HG03457 (cell line): ENCODE measurements around the gene PODXL2.

Experiments
- ATAC-seq: cut with Tn5 transposase; IDR thresholded peaks from one replicate; pipeline ENCODE4 v1.9.1; 2021; ENCODE audit warnings: moderate number of reproducible peaks; ENCODE audit not compliant: unreplicated experiment

PODXL2 gene

GRCh38 chr3:127628788-127629466 is at the start of gene PODXL2:
PODXL2 (plus strand) TSS chr3:127629185; CDS start chr3:127629220, 35 bp downstream.
- ATAC-seq = no peak

GRCh38 chr3:127580327-127581060 is 48.5 kb upstream of the PODXL2 start:
- ATAC-seq = no peak

GRCh38 chr3:127584734-127585133 is 44.3 kb upstream of the PODXL2 start:
- ATAC-seq = no peak

GRCh38 chr3:127585163-127585812 is 43.7 kb upstream of the PODXL2 start:
- ATAC-seq = no peak

- no peak for ATAC-seq
These were observed 43.1 kb upstream of the PODXL2 start for GRCh38 chr3:127585813-127586413.

DNA sequence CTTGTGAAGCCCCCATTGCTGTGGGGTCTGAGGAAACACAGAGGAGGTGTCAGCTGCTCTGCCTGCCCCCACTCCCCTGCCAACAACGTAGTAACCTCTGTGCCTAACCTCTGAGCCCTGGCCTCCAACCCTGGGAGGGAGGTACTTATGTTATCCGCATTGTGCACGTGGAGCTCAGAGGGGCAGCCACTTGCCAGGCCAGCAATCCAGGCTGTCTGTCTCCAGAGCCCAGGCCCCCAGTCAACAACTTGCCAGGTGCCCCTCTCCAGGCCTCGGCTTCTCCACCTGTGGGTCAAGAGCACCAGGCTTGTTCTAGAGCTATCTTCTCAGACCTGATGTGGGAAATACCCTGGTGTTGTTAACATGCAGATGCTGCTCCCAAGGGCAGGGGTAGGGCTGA is 41.1 kb upstream of the PODXL2 start:
- ATAC-seq = no peak

GRCh38 chr3:127588806-127589577 is 40.0 kb upstream of the PODXL2 start:
- ATAC-seq = no peak

DNA sequence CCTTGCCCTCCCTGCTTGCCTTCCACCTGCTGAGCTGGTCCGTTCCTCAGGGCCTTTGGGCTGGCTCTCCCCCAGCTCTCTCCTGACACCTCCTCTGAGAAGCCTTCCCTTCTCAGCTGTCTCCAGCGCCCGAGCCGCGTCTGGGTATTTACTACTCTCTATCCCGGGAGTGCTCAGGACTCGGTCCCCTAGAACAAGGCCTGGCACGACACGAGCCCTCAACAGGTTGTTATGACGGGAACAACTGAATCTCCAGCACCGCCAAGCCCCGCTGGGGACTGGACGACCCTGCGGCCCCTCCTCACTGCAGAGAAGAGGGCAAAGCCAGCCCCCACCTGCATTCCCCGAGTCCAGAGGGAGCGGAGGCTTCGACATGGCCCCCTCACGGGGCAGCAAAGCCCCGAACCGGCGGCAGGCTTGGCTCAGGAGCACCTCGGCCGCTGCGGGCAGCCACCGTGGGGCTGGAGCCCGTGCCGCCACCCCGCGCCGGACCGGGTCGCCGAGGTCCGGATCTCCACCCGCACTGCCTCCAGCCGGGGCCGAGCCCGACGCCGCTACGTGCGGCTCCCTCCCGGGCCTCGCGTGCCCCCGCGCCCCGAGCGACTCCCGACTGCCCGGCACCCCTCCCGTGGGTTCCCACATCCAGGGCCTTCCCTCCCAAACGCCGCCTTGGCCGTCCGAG is 39.2 kb upstream of the PODXL2 start:
- ATAC-seq = no peak

GRCh38 chr3:127590282-127590592 is 38.7 kb upstream of the PODXL2 start:
- ATAC-seq = peak; percentile 12

GRCh38 chr3:127590593-127591465 is 38.2 kb upstream of the PODXL2 start, which contains the start of gene TPRA1:
TPRA1 (minus strand) TSS chr3:127590733; CDS start chr3:127580146, 10,587 bp downstream.
- peak; percentile 58 for ATAC-seq

- ATAC-seq = no peak
These were observed 35.8 kb upstream of the PODXL2 start for GRCh38 chr3:127593178-127593577.

DNA sequence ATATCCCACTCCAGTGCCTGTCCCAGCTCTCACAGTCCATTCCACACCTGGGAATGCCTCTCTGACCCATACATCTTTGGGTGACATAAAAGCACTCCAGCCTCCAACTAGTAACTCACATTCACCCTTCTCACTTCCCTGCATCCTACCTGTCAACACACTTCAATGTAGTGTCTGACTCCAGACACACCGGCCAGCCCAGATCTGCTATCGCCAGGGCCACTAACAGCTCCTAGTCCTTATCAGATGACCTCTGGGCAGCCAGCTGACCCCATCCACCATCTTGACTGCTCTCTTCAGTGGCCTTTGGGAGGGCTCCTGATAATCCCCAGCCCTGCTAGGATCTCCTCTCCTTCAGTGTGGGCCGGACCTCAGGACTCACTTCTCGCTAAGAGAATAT is 33.7 kb upstream of the PODXL2 start:
- ATAC-seq = no peak

DNA sequence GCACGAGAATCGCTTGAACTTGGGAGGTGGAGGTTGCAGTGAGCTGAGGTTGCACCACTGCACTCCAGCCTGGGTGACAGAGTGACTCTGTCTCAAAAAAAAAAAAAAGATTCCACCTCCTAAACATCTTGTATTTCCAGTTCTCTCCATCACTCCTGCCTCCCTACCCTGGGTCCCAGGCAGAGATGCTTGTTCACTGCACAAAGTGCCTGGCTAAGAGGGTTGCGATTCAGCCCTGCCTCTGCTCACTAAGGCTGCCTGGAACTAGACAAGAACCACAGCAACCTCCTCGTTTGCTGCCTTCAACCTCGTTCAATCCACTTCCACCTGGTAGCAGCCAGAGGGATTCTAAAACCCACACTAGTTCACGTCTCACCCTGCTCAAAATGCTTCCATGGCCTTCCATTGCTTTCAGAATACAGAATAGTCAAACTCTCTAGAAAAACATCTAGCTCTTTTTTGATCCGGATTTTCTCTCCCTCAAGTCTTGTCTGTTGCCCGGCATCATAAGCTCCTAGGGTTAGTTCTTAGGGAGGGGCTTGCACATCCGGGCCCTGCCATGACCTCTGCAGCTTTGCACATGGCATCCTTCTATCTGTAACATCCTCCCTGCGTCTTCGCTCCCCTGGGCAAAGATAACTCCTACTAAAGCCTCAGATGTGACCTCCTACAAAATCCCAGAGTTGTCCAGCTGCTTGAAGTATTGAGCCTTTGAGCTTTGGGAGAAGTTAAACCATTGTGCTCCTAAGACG is 31.8 kb upstream of the PODXL2 start:
- ATAC-seq = no peak

GRCh38 chr3:127598841-127599570 is 30.0 kb upstream of the PODXL2 start:
- no peak for ATAC-seq

DNA sequence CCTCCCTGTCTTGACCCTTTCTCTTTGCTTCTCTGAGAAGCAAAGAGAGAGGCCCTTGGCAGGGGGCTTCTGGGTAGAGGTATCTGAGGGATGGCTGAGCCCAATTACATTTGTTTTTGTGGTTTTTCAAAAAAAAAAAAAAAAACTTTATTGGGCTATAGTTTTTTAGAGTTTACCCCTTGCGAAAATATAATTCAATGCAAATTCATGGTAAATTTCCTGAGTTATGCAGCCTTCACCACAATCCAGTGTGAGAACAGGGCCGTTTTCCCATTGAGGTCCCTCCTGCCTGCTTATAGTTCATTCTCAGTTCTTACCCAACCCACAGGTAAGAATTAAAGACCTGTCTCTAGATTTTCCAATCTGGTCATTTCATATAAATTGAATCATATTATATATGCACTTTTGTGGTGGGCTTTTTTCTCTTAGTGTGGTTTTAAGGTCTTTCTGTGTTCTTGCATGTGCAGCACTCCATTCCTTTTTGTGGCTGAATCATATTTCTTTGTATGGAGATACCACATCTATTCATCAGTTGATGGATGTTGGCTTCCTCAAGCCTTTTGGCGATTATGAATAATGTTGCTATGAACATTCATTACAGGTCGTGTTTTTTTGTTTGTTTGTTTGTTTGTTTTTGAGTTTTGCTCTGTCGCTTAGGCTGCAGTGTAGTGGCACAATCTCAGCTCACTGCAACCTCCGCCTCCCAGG is 28.1 kb upstream of the PODXL2 start:
- ATAC-seq = no peak

DNA sequence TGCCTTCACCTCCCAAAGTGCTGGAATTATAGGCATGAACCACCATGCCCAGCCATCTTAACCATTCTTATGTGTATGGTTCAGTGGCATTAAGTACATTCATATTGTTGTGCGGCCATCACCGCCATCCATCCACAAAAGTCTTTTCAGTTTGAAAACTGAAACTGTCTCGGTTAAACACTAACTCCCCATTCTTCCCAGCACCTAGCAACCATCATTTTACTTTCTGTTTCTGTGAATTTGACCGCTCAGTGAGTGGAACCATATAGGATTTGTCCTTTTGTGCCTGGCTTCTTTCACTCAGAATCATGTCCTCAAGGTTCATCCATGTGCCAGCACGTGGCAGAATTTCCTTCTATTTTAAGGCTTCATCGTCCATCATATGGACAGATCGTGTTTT is 24.9 kb upstream of the PODXL2 start:
- no peak for ATAC-seq

DNA sequence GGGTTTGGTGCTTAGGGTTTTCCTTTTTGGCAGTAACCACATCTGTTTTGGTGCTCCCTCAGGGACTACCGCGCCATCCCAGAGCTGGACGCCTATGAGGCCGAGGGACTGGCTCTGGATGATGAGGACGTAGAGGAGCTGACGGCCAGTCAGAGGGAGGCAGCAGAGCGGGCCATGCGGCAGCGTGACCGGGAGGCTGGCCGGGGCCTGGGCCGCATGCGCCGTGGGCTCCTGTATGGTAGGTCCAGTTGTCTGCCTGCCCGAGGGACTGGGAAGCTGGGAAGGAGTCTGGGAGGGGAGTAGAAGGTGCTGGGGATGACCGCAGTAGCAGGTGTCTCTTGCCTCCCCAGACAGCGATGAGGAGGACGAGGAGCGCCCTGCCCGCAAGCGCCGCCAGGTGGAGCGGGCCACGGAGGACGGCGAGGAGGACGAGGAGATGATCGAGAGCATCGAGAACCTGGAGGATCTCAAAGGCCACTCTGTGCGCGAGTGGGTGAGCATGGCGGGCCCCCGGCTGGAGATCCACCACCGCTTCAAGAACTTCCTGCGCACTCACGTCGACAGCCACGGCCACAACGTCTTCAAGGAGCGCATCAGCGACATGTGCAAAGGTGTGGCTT is 24.3 kb upstream of the PODXL2 start:
- no peak for ATAC-seq
